HCT116 (cell line): Measurements from ENCODE around the gene KIF25. TPM values are rescaled to one million over a fixed set of nuclear protein-coding genes. Genes with fewer than 3 reads are reported as not detected.

Experiments
- ATAC-seq: fragments of 200-7000 bp; cut with Tn5 transposase; 2 replicates; pipeline ENCODE4 v1.9.1; 2020; ENCODE audit warnings: mild to moderate bottlenecking, moderate library complexity
- BruUV-seq: library from RNA; stranded (reverse); fragments of 400-500 nt; replicated peaks from 2 replicates; lab custom pipeline; 2021; lab: Mats Ljungman, UMichigan
- CTCF ChIA-PET: fragments of 300-600 bp; sonication (Branson Sonifier 250); formaldehyde crosslinking; loops from one replicate; lab custom pipeline; 2021; ENCODE audit warnings: antibody characterized with exemption; lab: Charles Lee
- POLR2A ChIA-PET: fragments of 300-600, 350-600 bp; sonication (Branson Sonifier 250); formaldehyde crosslinking; loops from one replicate; lab custom pipeline; 2021; ENCODE audit warnings: antibody characterized with exemption; lab: Charles Lee
- RAD21 ChIA-PET, 2 experiments: fragments of 300-600 bp; sonication (Branson Sonifier 250); formaldehyde crosslinking; loops; one replicate each; lab custom pipeline; 2023; ENCODE audit warnings: low total read pairs in 2 of 2; ENCODE audit not compliant: uncharacterized antibody in 2 of 2, unreplicated experiment in 2 of 2, low non-redundant PET in 1 of 2; lab: Charles Lee
- DNase-seq: peaks from one replicate; pipeline ENCODE4 v3.0.0-alpha.2; 2010; ENCODE audit warnings: low read depth, low spot score
- H2AFZ ChIP-seq: fragments of 200-600 bp; shearing (Covaris generic), sonication (generic); 2 replicates; pipeline ENCODE4 v1.6.1; 2017; ENCODE audit warnings: low read depth, mixed run types, mixed read lengths, antibody characterized with exemption, low read length; ENCODE audit not compliant: poor library complexity, severe bottlenecking
- H3K27ac ChIP-seq: 2 replicates; pipeline ENCODE4 v1.5.1; 2012; ENCODE audit warnings: low read depth, low read length
- H3K27me3 ChIP-seq: fragments of 200-600 bp; sonication (generic); 2 replicates; pipeline ENCODE4 v1.6.1; 2016; ENCODE audit warnings: mixed run types, low read length, mixed read lengths; ENCODE audit not compliant: insufficient read depth
- H3K36me3 ChIP-seq, 2 experiments: fragments of 200-500 bp in 1 of 2; fragments of 200-600 bp in 1 of 2; sonication (Bioruptor generic) in 1 of 2; sonication (generic) in 1 of 2; 2 replicates each; pipeline versions ENCODE4 v1.5.1 to v1.6.1; 2014 to 2016; ENCODE audit warnings: low read length in 2 of 2, inconsistent platforms in 1 of 2, mixed read lengths in 1 of 2, mixed run types in 1 of 2; ENCODE audit not compliant: insufficient read depth in 2 of 2, control insufficient read depth in 1 of 2
- H3K4me1 ChIP-seq, 2 experiments: fragments of 200-600 bp in 1 of 2; sonication (generic) in 1 of 2; 2 replicates each; pipeline versions ENCODE4 v1.5.1 to v1.6.1; 2012 to 2017; ENCODE audit warnings: low read length in 2 of 2, inconsistent platforms in 1 of 2, mild to moderate bottlenecking in 1 of 2, mixed read lengths in 1 of 2, mixed run types in 1 of 2, moderate library complexity in 1 of 2; ENCODE audit not compliant: insufficient read depth in 2 of 2, control insufficient read depth in 1 of 2
- H3K4me2 ChIP-seq: fragments of 200-600 bp; sonication (generic); 2 replicates; pipeline ENCODE4 v1.6.1; 2017; ENCODE audit warnings: mixed run types, low read length, mixed read lengths
- H3K4me3 ChIP-seq, 2 experiments: fragments of 200-600 bp in 1 of 2; sonication (generic) in 1 of 2; replicated peaks in 1 of 2; 2 replicates each; pipeline ENCODE4 v1.5.1; 2011 to 2016; ENCODE audit warnings: low read length in 2 of 2, control low read depth in 1 of 2, low read depth in 1 of 2, mild to moderate bottlenecking in 1 of 2, mixed read lengths in 1 of 2, mixed run types in 1 of 2
- H3K79me2 ChIP-seq: fragments of 200-600 bp; sonication (generic); 2 replicates; pipeline ENCODE4 v1.6.1; 2017; ENCODE audit warnings: mild to moderate bottlenecking, mixed run types, low read length, moderate library complexity, mixed read lengths; ENCODE audit not compliant: insufficient read depth
- H3K9ac ChIP-seq: fragments of 200-600 bp; sonication (generic); 2 replicates; pipeline ENCODE4 v1.6.1; 2016; ENCODE audit warnings: low read length, mixed read lengths
- H3K9me2 ChIP-seq: fragments of 200-600 bp; sonication (generic), shearing (Covaris generic); 2 replicates; pipeline ENCODE4 v1.6.1; 2017; ENCODE audit warnings: mixed run types, mild to moderate bottlenecking, moderate library complexity; ENCODE audit not compliant: insufficient read depth
- H3K9me3 ChIP-seq, 2 experiments: fragments of 200-500 bp in 1 of 2; fragments of 200-600 bp in 1 of 2; sonication (Bioruptor generic) in 1 of 2; sonication (generic) in 1 of 2; 2 replicates each; pipeline ENCODE4 v1.6.1; 2014 to 2017; ENCODE audit warnings: low read length in 2 of 2, mixed read lengths in 2 of 2, inconsistent platforms in 1 of 2, low read depth in 1 of 2, mild to moderate bottlenecking in 1 of 2, mixed run types in 1 of 2, moderate library complexity in 1 of 2; ENCODE audit not compliant: control insufficient read depth in 1 of 2, insufficient read depth in 1 of 2
- H4K20me1 ChIP-seq: fragments of 200-600 bp; sonication (generic), shearing (Covaris generic); 2 replicates; pipeline ENCODE4 v1.6.1; 2017; ENCODE audit warnings: mixed run types, mild to moderate bottlenecking, moderate library complexity; ENCODE audit not compliant: insufficient read depth
- CTCF ChIP-seq, 3 experiments: fragments of 200-600 bp in 1 of 3; sonication (generic) in 1 of 3; IDR thresholded peaks in 2 of 3; conservative IDR thresholded peaks in 1 of 3; 2 replicates each; pipeline ENCODE4 v1.5.1; 2012 to 2017; ENCODE audit warnings: low read depth in 2 of 3, low read length in 2 of 3, antibody characterized with exemption in 1 of 3, borderline replicate concordance in 1 of 3, control low read depth in 1 of 3, mild to moderate bottlenecking in 1 of 3, mixed read lengths in 1 of 3, mixed run types in 1 of 3, moderate library complexity in 1 of 3; ENCODE audit not compliant: insufficient read depth in 1 of 3
- ELF1 ChIP-seq: IDR thresholded peaks from 2 replicates; pipeline ENCODE4 v1.6.1; 2012; ENCODE audit warnings: low read depth, borderline replicate concordance
- RAD21 ChIP-seq: IDR thresholded peaks from 2 replicates; pipeline ENCODE4 v1.6.1; 2012; ENCODE audit warnings: low read depth, mild to moderate bottlenecking
- ZFX ChIP-seq: fragments of 450-650 bp; IDR thresholded peaks from 2 replicates; pipeline ENCODE4 v1.6.1; 2017
- intact Hi-C: fragments of 100-400 bp; cut with micrococcal nuclease; formaldehyde crosslinking; loops from 2 replicates; pipeline ENCODE4 v1.10.0; 2022
- total RNA-seq: library from RNA; stranded (reverse); gene quantifications from one replicate; pipeline ENCODE4 v1.2.1, GENCODE V29; 2021; ENCODE audit not compliant: unreplicated experiment

Gene KIF25
- total RNA-seq, 1 experiment from 2014 or later, result not detected

- H3K36me3 ChIP-seq, result no peaks in the 10 kb centered on the region
- BruUV-seq, result no TSS peak
- CTCF ChIA-PET, result interaction anchor here (1.1 to 1.8 kb wide), 2 partner anchors 58 to 73 kb away, joined by 4 to 7 read pairs; no protein-coding TSS in a partner anchor
Measured at GRCh38 chr6:168060521-168060931, 63.1 kb downstream of the KIF25 start.

More at GRCh38 chr6:168060521-168060931, 63.1 kb downstream of the KIF25 start:
- H3K79me2 ChIP-seq, result no peaks in the 10 kb centered on the region
- RAD21 ChIA-PET, result interaction anchor here in 1 of 2 experiments (0.6 to 0.7 kb wide), 2 partner anchors 58 to 60 kb away, joined by 4 to 6 read pairs; no protein-coding TSS in a partner anchor
- no peaks in the 10 kb centered on the region for H4K20me1 ChIP-seq
- no peak for TF ChIP-seq ELF1
- TF ChIP-seq ZFX, result no peak
- peak; percentile 34 to 67 (median 55); a peak in 5 of 6 replicates for TF ChIP-seq CTCF (IDR thresholded peaks at IDR 0.05 in 2 of 3, conservative IDR thresholded peaks at IDR 0.05 in 1 of 3; ENCODE audit: borderline replicate concordance in 1 of 3, insufficient read depth in 1 of 3, low read depth in 2 of 3, low read length in 2 of 3)
- TF ChIP-seq RAD21, result peak; percentile 73
- TF ChIP-seq, all 23 proteins: peak for 2
- no peaks in the 10 kb centered on the region for H3K9me2 ChIP-seq
- intact Hi-C loops, result loop anchor here (2.0 kb wide), 1 partner anchor 72 kb away; no protein-coding TSS in a partner anchor
- DNase-seq (no peak), ATAC-seq (peak; percentile 71)
- no peaks in the 10 kb centered on the region for H3K9me3 ChIP-seq
- no peaks in the 10 kb centered on the region for H3K27me3 ChIP-seq
- H2AFZ ChIP-seq, result no peak overlapping the region
- no peak overlapping the region for H3K4me2 ChIP-seq
- no peak overlapping the region for H3K9ac ChIP-seq
- POLR2A ChIA-PET, result no interaction called here
- no peaks in the 10 kb centered on the region for H3K4me1 ChIP-seq
- H3K27ac ChIP-seq, result no peak overlapping the region; the same call in 1 of the 2 replicates
- H3K4me3 ChIP-seq, result no peak overlapping the region
